ENCODE data around the gene SNX5. TPM values are rescaled to one million over a fixed set of nuclear protein-coding genes. Genes with fewer than 3 reads are reported as not detected.
A peak's percentile ranks its signal among the peaks of the same experiment; 100 is the strongest.

The SNX5 gene
- total and polyA plus RNA-seq, 2 of the 13 experiments (the other 11 are each of a cell fraction or from before 2014, with no cell fraction given): 664 to 1,040 TPM

DNA sequence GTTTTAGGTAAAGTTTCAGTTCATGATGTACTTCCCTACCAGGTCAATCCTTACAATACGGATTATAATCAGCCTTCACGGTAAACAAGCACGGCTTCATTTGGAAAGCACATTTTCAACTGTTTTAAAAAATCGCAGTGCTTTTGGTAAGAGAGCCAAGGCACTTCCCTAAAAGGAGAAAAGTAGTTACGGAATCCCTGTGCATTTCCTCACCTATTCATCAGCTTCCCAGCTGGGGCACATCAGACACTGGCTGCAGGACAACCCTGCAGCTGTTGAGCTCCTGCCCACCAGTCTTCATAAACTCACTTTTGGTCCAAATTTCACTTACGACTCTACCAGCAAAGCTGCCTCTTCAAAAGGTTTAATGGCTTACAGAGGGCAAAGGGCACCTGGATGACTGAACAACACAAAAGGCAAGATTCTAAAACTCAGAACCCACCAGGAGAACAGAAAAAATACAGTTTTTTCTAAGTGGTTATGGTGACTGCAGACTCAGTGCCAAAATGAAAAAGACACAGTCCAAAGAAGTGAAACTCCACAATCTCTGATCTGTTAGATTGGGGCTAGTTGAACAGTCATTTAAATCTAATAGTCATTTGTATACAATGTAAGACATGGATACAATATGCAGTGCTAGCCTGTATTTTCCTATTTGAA lies 7.5 kb downstream of the SNX5 start (continued):
- TF ChIP-seq ARNT2 (CRISPR knock-in tag; IDR thresholded peaks at IDR 0.05; ENCODE audit: low read depth): no peak
- peak; percentile 63; the same call in 1 of the 2 replicates for TF ChIP-seq KDM3A (CRISPR knock-in tag; IDR thresholded peaks at IDR 0.05; ENCODE audit: low read depth)
- no peak for TF ChIP-seq ZZZ3 (CRISPR knock-in tag; IDR thresholded peaks at IDR 0.05; ENCODE audit: borderline replicate concordance)
- TF ChIP-seq GATA4 (IDR thresholded peaks at IDR 0.05; ENCODE audit: borderline replicate concordance, low read depth): no peak
- TF ChIP-seq, protein P1, sequence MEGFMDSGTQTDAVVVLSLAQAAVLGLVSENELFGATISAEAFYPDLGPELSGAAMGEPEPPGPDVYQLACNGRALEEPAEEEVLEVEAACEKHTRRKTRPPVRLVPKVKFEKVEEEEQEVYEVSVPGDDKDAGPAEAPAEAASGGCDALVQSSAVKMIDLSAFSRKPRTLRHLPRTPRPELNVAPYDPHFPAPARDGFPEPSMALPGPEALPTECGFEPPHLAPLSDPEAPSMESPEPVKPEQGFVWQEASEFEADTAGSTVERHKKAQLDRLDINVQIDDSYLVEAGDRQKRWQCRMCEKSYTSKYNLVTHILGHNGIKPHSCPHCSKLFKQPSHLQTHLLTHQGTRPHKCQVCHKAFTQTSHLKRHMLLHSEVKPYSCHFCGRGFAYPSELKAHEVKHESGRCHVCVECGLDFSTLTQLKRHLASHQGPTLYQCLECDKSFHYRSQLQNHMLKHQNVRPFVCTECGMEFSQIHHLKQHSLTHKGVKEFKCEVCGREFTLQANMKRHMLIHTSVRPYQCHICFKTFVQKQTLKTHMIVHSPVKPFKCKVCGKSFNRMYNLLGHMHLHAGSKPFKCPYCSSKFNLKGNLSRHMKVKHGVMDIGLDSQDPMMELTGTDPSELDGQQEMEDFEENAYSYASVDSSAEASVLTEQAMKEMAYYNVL (CRISPR knock-in tag; IDR thresholded peaks at IDR 0.05; ENCODE audit: borderline replicate concordance): no peak
- TF ChIP-seq, protein P2, sequence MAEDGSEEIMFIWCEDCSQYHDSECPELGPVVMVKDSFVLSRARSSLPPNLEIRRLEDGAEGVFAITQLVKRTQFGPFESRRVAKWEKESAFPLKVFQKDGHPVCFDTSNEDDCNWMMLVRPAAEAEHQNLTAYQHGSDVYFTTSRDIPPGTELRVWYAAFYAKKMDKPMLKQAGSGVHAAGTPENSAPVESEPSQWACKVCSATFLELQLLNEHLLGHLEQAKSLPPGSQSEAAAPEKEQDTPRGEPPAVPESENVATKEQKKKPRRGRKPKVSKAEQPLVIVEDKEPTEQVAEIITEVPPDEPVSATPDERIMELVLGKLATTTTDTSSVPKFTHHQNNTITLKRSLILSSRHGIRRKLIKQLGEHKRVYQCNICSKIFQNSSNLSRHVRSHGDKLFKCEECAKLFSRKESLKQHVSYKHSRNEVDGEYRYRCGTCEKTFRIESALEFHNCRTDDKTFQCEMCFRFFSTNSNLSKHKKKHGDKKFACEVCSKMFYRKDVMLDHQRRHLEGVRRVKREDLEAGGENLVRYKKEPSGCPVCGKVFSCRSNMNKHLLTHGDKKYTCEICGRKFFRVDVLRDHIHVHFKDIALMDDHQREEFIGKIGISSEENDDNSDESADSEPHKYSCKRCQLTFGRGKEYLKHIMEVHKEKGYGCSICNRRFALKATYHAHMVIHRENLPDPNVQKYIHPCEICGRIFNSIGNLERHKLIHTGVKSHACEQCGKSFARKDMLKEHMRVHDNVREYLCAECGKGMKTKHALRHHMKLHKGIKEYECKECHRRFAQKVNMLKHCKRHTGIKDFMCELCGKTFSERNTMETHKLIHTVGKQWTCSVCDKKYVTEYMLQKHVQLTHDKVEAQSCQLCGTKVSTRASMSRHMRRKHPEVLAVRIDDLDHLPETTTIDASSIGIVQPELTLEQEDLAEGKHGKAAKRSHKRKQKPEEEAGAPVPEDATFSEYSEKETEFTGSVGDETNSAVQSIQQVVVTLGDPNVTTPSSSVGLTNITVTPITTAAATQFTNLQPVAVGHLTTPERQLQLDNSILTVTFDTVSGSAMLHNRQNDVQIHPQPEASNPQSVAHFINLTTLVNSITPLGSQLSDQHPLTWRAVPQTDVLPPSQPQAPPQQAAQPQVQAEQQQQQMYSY (CRISPR knock-in tag; IDR thresholded peaks at IDR 0.05): peak; percentile 67; the same call in 1 of the 2 replicates
- no peak for TF ChIP-seq PAWR (CRISPR knock-in tag; IDR thresholded peaks at IDR 0.05; ENCODE audit: borderline replicate concordance)
- TF ChIP-seq, protein P3, sequence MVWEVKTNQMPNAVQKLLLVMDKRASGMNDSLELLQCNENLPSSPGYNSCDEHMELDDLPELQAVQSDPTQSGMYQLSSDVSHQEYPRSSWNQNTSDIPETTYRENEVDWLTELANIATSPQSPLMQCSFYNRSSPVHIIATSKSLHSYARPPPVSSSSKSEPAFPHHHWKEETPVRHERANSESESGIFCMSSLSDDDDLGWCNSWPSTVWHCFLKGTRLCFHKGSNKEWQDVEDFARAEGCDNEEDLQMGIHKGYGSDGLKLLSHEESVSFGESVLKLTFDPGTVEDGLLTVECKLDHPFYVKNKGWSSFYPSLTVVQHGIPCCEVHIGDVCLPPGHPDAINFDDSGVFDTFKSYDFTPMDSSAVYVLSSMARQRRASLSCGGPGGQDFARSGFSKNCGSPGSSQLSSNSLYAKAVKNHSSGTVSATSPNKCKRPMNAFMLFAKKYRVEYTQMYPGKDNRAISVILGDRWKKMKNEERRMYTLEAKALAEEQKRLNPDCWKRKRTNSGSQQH (CRISPR knock-in tag; IDR thresholded peaks at IDR 0.05; ENCODE audit: low read depth): no peak
- TF ChIP-seq ZNF160 (CRISPR knock-in tag; IDR thresholded peaks at IDR 0.05): no peak
- TF ChIP-seq NFE2L2 (IDR thresholded peaks at IDR 0.05; ENCODE audit: low read length): no peak
- TF ChIP-seq, protein P4, sequence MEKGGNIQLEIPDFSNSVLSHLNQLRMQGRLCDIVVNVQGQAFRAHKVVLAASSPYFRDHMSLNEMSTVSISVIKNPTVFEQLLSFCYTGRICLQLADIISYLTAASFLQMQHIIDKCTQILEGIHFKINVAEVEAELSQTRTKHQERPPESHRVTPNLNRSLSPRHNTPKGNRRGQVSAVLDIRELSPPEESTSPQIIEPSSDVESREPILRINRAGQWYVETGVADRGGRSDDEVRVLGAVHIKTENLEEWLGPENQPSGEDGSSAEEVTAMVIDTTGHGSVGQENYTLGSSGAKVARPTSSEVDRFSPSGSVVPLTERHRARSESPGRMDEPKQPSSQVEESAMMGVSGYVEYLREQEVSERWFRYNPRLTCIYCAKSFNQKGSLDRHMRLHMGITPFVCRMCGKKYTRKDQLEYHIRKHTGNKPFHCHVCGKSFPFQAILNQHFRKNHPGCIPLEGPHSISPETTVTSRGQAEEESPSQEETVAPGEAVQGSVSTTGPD (CRISPR knock-in tag; IDR thresholded peaks at IDR 0.05): no peak
- TF ChIP-seq ZNF773 (CRISPR knock-in tag; IDR thresholded peaks at IDR 0.05; ENCODE audit: borderline replicate concordance): no peak
- TF ChIP-seq ZNF253 (CRISPR knock-in tag; IDR thresholded peaks at IDR 0.05; ENCODE audit: borderline replicate concordance): no peak
- TF ChIP-seq ZNF350 (CRISPR knock-in tag; IDR thresholded peaks at IDR 0.05; ENCODE audit: borderline replicate concordance, low read depth): no peak
- TF ChIP-seq RAD21 (CRISPR knock-in tag; IDR thresholded peaks at IDR 0.05): no peak
- TF ChIP-seq, protein P5, sequence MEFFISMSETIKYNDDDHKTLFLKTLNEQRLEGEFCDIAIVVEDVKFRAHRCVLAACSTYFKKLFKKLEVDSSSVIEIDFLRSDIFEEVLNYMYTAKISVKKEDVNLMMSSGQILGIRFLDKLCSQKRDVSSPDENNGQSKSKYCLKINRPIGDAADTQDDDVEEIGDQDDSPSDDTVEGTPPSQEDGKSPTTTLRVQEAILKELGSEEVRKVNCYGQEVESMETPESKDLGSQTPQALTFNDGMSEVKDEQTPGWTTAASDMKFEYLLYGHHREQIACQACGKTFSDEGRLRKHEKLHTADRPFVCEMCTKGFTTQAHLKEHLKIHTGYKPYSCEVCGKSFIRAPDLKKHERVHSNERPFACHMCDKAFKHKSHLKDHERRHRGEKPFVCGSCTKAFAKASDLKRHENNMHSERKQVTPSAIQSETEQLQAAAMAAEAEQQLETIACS (CRISPR knock-in tag; IDR thresholded peaks at IDR 0.05): no peak
